A673 (cell line): ENCODE data around the gene BCL7A.
"Not testable (repeated sequence)": the region's sequence is repeated elsewhere in the genome, so short reads cannot be mapped to it uniquely, and the experiment has no call there.

Experiments
- EZH2 ChIP-seq: fragments of 200-600 bp; sonication (generic); IDR thresholded peaks from 2 replicates; pipeline ENCODE4 v1.6.1; 2017; ENCODE audit warnings: borderline replicate concordance, low read depth, mild to moderate bottlenecking, mixed read lengths, antibody characterized with exemption, low read length; ENCODE audit not compliant: poor library complexity, severe bottlenecking
- TF ChIP-seq, protein P1 (sequence below): fragments of 300-800, 200-600 bp; sonication (generic); conservative IDR thresholded peaks from 2 replicates; pipeline ENCODE4 v1.5.1; 2017; ENCODE audit warnings: low read depth, mild to moderate bottlenecking, antibody characterized with exemption, low read length, moderate library complexity, mixed read lengths

DNA sequence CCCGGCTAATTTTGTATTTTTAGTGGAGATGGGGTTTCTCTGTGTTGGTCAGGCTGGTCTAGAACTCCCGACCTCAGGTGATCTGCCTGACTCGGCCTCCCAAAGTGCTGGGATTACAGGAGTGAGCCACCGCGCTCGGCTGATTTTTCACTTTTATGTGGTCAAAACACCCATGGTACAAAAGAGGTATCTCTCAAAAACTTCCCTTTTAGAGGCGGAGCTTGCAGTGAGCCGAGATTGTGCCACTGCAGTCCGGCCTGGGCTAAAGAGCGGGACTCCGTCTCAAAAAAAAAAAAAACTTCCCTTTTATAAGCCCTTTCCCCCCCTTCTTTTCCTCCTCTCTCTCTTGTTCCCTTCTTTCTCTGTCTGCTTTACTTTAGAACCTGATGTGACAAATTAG is 83.8 kb downstream of the BCL7A start:
- TF ChIP-seq, protein P1, sequence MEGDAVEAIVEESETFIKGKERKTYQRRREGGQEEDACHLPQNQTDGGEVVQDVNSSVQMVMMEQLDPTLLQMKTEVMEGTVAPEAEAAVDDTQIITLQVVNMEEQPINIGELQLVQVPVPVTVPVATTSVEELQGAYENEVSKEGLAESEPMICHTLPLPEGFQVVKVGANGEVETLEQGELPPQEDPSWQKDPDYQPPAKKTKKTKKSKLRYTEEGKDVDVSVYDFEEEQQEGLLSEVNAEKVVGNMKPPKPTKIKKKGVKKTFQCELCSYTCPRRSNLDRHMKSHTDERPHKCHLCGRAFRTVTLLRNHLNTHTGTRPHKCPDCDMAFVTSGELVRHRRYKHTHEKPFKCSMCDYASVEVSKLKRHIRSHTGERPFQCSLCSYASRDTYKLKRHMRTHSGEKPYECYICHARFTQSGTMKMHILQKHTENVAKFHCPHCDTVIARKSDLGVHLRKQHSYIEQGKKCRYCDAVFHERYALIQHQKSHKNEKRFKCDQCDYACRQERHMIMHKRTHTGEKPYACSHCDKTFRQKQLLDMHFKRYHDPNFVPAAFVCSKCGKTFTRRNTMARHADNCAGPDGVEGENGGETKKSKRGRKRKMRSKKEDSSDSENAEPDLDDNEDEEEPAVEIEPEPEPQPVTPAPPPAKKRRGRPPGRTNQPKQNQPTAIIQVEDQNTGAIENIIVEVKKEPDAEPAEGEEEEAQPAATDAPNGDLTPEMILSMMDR = not testable (repeated sequence)
- TF ChIP-seq EZH2 = not testable (repeated sequence)
